ENCODE measurements around the gene IL13.

DNA sequence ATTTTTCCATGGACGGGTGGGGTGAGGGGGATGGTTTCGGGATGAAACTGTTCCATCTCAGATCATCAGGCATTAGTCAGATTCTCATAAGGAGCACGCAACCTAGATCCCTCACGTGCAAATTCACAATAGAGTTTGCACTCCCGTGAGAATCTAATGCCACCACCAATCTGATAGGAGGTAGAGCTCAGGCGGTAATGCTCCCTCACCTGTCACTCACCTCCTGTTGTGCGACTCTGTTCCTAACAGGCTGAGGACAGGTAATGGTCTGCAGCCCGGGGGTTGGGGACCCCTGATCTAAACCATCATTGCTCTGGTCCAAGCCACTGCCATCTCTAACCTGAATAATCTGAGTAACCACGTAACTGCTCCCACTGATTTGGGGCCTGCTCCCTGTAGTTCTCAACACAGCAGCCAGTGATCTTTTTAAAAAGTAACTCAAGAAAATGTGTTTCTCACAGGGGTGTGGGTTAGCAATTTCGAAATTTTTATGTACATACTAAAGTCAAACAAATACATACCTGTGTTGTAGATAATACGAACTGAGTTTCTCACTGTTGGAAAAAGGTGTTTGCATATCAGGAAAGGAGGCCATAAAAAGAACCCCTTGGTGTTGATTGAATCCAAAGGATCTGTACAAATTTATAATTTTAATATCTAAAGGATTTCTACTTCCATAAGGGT is 11.2 kb upstream of the IL13 start:
- TF ChIP-seq, protein P1, sequence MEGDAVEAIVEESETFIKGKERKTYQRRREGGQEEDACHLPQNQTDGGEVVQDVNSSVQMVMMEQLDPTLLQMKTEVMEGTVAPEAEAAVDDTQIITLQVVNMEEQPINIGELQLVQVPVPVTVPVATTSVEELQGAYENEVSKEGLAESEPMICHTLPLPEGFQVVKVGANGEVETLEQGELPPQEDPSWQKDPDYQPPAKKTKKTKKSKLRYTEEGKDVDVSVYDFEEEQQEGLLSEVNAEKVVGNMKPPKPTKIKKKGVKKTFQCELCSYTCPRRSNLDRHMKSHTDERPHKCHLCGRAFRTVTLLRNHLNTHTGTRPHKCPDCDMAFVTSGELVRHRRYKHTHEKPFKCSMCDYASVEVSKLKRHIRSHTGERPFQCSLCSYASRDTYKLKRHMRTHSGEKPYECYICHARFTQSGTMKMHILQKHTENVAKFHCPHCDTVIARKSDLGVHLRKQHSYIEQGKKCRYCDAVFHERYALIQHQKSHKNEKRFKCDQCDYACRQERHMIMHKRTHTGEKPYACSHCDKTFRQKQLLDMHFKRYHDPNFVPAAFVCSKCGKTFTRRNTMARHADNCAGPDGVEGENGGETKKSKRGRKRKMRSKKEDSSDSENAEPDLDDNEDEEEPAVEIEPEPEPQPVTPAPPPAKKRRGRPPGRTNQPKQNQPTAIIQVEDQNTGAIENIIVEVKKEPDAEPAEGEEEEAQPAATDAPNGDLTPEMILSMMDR (IDR thresholded peaks at IDR 0.05), result no peak
- TF ChIP-seq POLR2A (IDR thresholded peaks at IDR 0.05), result no peak
